GM12801 (cell line): Measurements from ENCODE around the gene MAP4K3.

Experiments
- CTCF ChIP-seq: IDR thresholded peaks from one replicate; pipeline ENCODE4 v1.5.1; 2011; ENCODE audit warnings: control low read depth; ENCODE audit not compliant: insufficient read length; ENCODE audit errors: extremely low read depth

The MAP4K3 gene

GRCh38 chr2:39281391-39281790, 155.7 kb downstream of the MAP4K3 start:
- no peak for TF ChIP-seq CTCF

DNA sequence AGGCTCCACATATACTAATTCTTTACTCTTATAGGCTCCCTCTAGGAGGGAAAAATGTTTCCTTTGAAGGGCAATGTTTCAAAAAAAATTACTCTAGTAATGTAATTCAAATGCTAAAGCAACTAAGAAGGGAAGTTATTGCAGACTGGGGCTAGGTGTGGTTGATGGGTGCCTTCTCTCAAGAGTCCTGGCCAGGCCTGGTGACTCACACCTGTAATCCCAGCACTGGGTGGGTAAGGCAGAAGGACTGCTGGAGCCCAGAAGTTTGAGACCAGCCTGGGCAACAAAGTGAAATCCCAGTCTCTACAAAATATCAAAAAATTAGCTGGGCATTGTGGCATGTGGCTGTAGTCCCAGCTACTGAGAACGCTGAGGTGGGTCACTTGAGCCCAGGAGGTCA, 162.1 kb downstream of the MAP4K3 start:
- no peak for TF ChIP-seq CTCF

DNA sequence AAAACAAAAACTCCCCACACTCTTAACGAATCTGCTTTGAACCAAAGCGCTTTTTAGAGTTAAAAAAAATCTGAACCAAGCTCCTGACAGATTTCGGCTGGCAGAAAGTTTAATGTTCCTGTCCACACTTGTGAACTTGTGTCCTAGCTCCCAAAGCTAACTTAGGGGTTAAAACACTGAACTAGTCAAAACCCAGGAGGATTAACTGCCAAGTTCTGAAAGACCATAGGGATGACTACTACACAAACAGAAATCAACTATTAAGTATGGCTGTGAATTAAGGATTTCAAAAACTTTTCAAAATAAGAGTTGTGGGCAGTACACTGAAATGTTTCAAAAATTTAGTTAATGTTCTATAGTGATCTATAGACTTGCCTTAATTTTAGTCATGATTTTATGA, 167.1 kb downstream of the MAP4K3 start:
- no peak for TF ChIP-seq CTCF

GRCh38 chr2:39266916-39267434, 170.1 kb downstream of the MAP4K3 start:
- no peak for TF ChIP-seq CTCF

DNA sequence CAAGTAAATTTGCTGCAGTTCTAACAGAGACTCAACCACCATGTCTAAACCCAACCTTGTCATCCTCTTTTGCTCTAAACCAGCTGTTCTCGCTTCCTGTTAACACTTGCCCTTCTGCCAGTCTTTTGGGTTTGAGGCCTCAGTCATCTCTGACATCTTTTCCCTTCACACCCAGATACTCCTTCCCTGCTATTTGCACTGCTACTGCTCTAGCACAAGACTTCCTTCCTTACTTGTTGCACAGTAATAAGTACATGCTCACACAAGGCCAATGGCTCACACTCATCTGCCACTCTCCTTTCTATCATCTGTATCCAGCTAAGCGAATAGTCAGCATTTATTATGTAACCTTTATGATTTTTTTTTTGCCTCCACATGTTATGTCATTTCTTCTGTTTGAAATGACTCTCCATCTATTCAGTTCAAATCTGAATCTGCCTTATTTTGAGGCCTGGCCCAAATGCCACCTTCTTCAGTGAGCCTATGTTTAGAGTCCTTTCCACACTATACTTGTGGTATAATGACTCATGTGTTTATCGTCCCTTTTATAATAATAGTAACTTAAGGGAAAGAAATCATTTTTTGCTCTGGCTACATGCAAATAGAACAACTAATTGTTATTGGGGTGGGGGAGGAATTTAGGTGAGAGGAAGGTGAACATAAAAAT, 170.8 kb downstream of the MAP4K3 start:
- TF ChIP-seq CTCF = no peak

DNA sequence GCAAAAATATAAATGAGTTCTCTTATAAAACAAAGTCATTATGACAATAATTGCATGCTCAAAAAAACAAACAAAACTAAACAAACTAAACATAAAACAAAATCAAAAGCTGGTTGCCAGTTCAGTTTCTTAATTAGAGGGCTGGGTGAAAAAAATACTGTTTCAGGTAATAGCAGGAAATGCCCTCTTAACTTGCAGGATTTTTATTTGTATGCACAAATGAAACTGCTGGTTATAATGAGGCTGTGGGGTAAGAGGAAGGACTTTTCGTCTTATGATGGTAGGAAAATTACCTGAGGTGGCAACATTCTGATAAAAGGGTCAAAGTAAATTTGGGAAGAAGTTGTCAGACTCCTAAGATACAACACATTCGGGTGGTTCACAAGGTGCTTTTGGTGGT, 171.8 kb downstream of the MAP4K3 start:
- no peak for TF ChIP-seq CTCF

- no peak for TF ChIP-seq CTCF
Measured at GRCh38 chr2:39264733-39265132, 172.4 kb downstream of the MAP4K3 start.
